GM12878 (cell line): ENCODE measurements around the gene CNOT6L. TPM values are rescaled to one million over a fixed set of nuclear protein-coding genes. Genes with fewer than 3 reads are reported as not detected.

Experiments used
- BHLHE40 ChIP-seq, 2 experiments: fragments of 450-650 bp in 1 of 2; IDR thresholded peaks; 2 replicates each; pipeline ENCODE4 v1.6.1; 2011 to 2017; ENCODE audit warnings: low read depth in 2 of 2, borderline replicate concordance in 1 of 2, improper control_type of control experiment in 1 of 2, low read length in 1 of 2, mild to moderate bottlenecking in 1 of 2
- CBX3 ChIP-seq: fragments of 200-600 bp; sonication (generic); IDR thresholded peaks from 2 replicates; pipeline ENCODE4 v1.6.1; 2016; ENCODE audit warnings: low read depth, borderline replicate concordance
- FOXK2 ChIP-seq: fragments of 450-650 bp; IDR thresholded peaks from 2 replicates; pipeline ENCODE4 v1.6.1; 2017; ENCODE audit warnings: mild to moderate bottlenecking, moderate library complexity
- HDAC2 ChIP-seq: fragments of 200-600 bp; sonication (generic); IDR thresholded peaks from 2 replicates; pipeline ENCODE4 v1.6.1; 2017
- HDAC6 ChIP-seq: fragments of 200-600 bp; sonication (generic); IDR thresholded peaks from one replicate; pipeline ENCODE4 v1.8.0; 2017; ENCODE audit warnings: antibody characterized with exemption; ENCODE audit not compliant: unreplicated experiment
- KDM1A ChIP-seq: fragments of 200-600 bp; sonication (generic); IDR thresholded peaks from 2 replicates; pipeline ENCODE4 v1.6.1; 2016; ENCODE audit warnings: borderline replicate concordance
- KLF5 ChIP-seq: fragments of 450-650 bp; IDR thresholded peaks from 2 replicates; pipeline ENCODE4 v1.6.1; 2014; ENCODE audit warnings: mild to moderate bottlenecking; ENCODE audit not compliant: partially characterized antibody
- MTA2 ChIP-seq: fragments of 450-650 bp; IDR thresholded peaks from 2 replicates; pipeline ENCODE4 v1.6.1; 2016; ENCODE audit warnings: low read depth, mild to moderate bottlenecking, moderate library complexity
- NFIC ChIP-seq: IDR thresholded peaks from 2 replicates; pipeline ENCODE4 v1.6.1; 2012; ENCODE audit warnings: low read depth, mild to moderate bottlenecking, inconsistent platforms, low read length, moderate library complexity
- PML ChIP-seq: IDR thresholded peaks from 2 replicates; pipeline ENCODE4 v1.6.1; 2012; ENCODE audit warnings: low read length, inconsistent platforms
- SIN3A ChIP-seq: IDR thresholded peaks from 2 replicates; pipeline ENCODE4 v1.6.1; 2012; ENCODE audit warnings: low read depth, low read length, improper control_type of control experiment
- SMAD1 ChIP-seq: fragments of 450-650 bp; IDR thresholded peaks from 2 replicates; pipeline ENCODE4 v1.6.1; 2018; ENCODE audit warnings: mild to moderate bottlenecking, low read depth; ENCODE audit not compliant: partially characterized antibody
- TCF3 ChIP-seq: IDR thresholded peaks from 2 replicates; pipeline ENCODE4 v1.6.1; 2012; ENCODE audit warnings: low read depth, mild to moderate bottlenecking, low read length, borderline replicate concordance; ENCODE audit not compliant: insufficient read depth
- YBX1 ChIP-seq: fragments of 450-650 bp; IDR thresholded peaks from 2 replicates; pipeline ENCODE4 v1.6.1; 2016; ENCODE audit warnings: antibody characterized with exemption
- ZNF274 ChIP-seq: IDR thresholded peaks from one replicate; pipeline ENCODE4 v1.8.0; 2011; ENCODE audit not compliant: insufficient read length, insufficient read depth
- ZNF384 ChIP-seq: IDR thresholded peaks from 2 replicates; pipeline ENCODE4 v1.6.1; 2012; ENCODE audit warnings: low read depth, mild to moderate bottlenecking, low read length, improper control_type of control experiment, borderline replicate concordance
- ZNF622 ChIP-seq: fragments of 450-650 bp; IDR thresholded peaks from 2 replicates; pipeline ENCODE4 v1.6.1; 2017; ENCODE audit warnings: mild to moderate bottlenecking, inconsistent platforms
- polyA plus RNA-seq, 11 experiments: library from polyadenylated mRNA; depleted of rRNA in 4 of 11; unstranded in 6 of 11; stranded (reverse) in 5 of 11; fragments of >200 nt; fragmentation: Nextera tagmentation in 4 of 11; fragmentation: Illumina TruSeq in 1 of 11; extraction: Ambion mirVana in 4 of 11; extraction: Trizol in 1 of 11; gene quantifications; 1 replicate in 1 of 11; 2 replicates in 10 of 11; pipeline versions ENCODE4 v1.2.1 to v1.2.3, GENCODE V29; 2011 to 2016; ENCODE audit warnings: inconsistent platforms in 2 of 11, missing spikeins in 2 of 11, low read depth in 1 of 11
- total RNA-seq, 4 experiments: library from RNA; depleted of rRNA in 3 of 4; stranded (reverse); fragments of >200 nt in 3 of 4; fragmentation: Illumina TruSeq in 1 of 4; extraction: Trizol in 1 of 4; gene quantifications; 2 replicates each; pipeline versions ENCODE4 v1.2.1 to v1.2.3, GENCODE V29; 2013 to 2021
- TF ChIP-seq, protein P1 (sequence below): IDR thresholded peaks from 2 replicates; pipeline ENCODE4 v1.6.1; 2011; ENCODE audit warnings: borderline replicate concordance, low read depth, mild to moderate bottlenecking, moderate library complexity, low read length; ENCODE audit not compliant: insufficient read depth, poor library complexity, severe bottlenecking
- TF ChIP-seq, protein P2 (sequence below): fragments of 450-650 bp; IDR thresholded peaks from 2 replicates; pipeline ENCODE4 v1.6.1; 2017; ENCODE audit warnings: mild to moderate bottlenecking, moderate library complexity
- TF ChIP-seq, protein P3 (sequence below): fragments of 450-650 bp; formaldehyde crosslinking; IDR thresholded peaks from 2 replicates; pipeline ENCODE4 v1.5.0; 2022; ENCODE audit warnings: mild to moderate bottlenecking, missing genetic modification characterization

The CNOT6L gene
- total and polyA plus RNA-seq, 10 of the 15 experiments (the other 5 are each of a cell fraction or from before 2014, with no cell fraction given) = 1.1 to 10.0 (median 3.0) TPM

DNA sequence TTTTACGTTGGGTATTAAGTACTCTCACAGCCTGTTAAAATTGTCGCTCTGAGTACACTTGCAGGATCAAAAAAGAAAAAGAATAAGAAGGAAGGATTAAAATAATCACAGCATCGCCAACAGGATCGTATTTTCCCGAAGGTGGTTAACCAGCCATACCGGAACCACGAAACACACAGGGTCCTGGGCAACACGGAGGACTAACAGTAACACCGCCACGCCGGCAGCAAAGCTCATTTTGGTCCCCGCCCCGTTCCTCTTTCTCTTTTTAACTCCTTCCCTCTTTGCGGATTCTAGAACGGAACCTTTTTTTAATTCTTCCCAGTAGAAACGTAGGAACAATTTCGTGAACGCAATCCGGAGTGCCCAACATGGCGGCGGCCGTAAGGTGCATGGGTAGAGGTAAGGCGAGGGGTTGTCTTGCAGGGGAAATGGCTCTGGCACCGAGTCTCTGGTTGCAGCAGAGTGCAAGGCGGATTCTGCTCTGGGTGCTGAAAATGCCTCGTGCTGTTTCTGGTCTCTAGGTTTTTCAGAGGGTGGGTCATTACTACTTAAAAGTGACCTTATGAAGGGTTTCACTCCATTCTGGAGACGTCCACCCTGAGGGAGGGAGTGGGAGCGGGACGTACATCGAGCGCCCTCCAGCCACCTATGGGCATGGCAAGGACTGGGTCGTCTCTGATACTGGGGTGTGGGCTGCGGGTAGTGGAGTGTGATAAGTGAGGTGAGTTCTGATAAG, 43.5 kb upstream of the CNOT6L start, which contains the start of gene MRPL1 (continued):
- TF ChIP-seq, protein P1, sequence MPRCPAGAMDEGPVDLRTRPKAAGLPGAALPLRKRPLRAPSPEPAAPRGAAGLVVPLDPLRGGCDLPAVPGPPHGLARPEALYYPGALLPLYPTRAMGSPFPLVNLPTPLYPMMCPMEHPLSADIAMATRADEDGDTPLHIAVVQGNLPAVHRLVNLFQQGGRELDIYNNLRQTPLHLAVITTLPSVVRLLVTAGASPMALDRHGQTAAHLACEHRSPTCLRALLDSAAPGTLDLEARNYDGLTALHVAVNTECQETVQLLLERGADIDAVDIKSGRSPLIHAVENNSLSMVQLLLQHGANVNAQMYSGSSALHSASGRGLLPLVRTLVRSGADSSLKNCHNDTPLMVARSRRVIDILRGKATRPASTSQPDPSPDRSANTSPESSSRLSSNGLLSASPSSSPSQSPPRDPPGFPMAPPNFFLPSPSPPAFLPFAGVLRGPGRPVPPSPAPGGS = no peak
- no peak for TF ChIP-seq MTA2
- no peak for TF ChIP-seq KDM1A
- TF ChIP-seq TCF3 = no peak
- TF ChIP-seq FOXK2 = peak; percentile 71
- TF ChIP-seq ZNF384 = peak; percentile 48; the same call in 1 of the 2 replicates
- no peak for TF ChIP-seq CBX3
- TF ChIP-seq, protein P2, sequence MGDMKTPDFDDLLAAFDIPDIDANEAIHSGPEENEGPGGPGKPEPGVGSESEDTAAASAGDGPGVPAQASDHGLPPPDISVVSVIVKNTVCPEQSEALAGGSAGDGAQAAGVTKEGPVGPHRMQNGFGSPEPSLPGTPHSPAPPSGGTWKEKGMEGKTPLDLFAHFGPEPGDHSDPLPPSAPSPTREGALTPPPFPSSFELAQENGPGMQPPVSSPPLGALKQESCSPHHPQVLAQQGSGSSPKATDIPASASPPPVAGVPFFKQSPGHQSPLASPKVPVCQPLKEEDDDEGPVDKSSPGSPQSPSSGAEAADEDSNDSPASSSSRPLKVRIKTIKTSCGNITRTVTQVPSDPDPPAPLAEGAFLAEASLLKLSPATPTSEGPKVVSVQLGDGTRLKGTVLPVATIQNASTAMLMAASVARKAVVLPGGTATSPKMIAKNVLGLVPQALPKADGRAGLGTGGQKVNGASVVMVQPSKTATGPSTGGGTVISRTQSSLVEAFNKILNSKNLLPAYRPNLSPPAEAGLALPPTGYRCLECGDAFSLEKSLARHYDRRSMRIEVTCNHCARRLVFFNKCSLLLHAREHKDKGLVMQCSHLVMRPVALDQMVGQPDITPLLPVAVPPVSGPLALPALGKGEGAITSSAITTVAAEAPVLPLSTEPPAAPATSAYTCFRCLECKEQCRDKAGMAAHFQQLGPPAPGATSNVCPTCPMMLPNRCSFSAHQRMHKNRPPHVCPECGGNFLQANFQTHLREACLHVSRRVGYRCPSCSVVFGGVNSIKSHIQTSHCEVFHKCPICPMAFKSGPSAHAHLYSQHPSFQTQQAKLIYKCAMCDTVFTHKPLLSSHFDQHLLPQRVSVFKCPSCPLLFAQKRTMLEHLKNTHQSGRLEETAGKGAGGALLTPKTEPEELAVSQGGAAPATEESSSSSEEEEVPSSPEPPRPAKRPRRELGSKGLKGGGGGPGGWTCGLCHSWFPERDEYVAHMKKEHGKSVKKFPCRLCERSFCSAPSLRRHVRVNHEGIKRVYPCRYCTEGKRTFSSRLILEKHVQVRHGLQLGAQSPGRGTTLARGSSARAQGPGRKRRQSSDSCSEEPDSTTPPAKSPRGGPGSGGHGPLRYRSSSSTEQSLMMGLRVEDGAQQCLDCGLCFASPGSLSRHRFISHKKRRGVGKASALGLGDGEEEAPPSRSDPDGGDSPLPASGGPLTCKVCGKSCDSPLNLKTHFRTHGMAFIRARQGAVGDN = no peak
- no peak for TF ChIP-seq KLF5
- peak in 1 of 2 experiments; percentile 37; a peak in 1 of 4 replicates for TF ChIP-seq BHLHE40 (IDR thresholded peaks at IDR 0.05; ENCODE audit: borderline replicate concordance in 1 of 2, low read depth in 2 of 2, low read length in 1 of 2)
- TF ChIP-seq, protein P3, sequence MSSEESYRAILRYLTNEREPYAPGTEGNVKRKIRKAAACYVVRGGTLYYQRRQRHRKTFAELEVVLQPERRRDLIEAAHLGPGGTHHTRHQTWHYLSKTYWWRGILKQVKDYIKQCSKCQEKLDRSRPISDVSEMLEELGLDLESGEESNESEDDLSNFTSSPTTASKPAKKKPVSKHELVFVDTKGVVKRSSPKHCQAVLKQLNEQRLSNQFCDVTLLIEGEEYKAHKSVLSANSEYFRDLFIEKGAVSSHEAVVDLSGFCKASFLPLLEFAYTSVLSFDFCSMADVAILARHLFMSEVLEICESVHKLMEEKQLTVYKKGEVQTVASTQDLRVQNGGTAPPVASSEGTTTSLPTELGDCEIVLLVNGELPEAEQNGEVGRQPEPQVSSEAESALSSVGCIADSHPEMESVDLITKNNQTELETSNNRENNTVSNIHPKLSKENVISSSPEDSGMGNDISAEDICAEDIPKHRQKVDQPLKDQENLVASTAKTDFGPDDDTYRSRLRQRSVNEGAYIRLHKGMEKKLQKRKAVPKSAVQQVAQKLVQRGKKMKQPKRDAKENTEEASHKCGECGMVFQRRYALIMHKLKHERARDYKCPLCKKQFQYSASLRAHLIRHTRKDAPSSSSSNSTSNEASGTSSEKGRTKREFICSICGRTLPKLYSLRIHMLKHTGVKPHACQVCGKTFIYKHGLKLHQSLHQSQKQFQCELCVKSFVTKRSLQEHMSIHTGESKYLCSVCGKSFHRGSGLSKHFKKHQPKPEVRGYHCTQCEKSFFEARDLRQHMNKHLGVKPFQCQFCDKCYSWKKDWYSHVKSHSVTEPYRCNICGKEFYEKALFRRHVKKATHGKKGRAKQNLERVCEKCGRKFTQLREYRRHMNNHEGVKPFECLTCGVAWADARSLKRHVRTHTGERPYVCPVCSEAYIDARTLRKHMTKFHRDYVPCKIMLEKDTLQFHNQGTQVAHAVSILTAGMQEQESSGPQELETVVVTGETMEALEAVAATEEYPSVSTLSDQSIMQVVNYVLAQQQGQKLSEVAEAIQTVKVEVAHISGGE (CRISPR knock-in tag) = peak; percentile 92
- peak; percentile 88 for TF ChIP-seq SIN3A
- no peak for TF ChIP-seq HDAC6
- TF ChIP-seq SMAD1 = no peak
- peak; percentile 76 for TF ChIP-seq NFIC
- no peak for TF ChIP-seq HDAC2
- TF ChIP-seq ZNF274 = no peak
- TF ChIP-seq ZNF622 = no peak
- TF ChIP-seq YBX1 = no peak
- peak; percentile 85 for TF ChIP-seq PML
